Esophagus squamous epithelium (tissue), 5 donors: ENCODE results near the gene PJVK. TPM values are rescaled to one million over a fixed set of nuclear protein-coding genes. Genes with fewer than 3 reads are reported as not detected.

Source experiments
- DNase-seq: peaks from one replicate; lab custom pipeline; 2025; lab: John Stamatoyannopoulos, UW
- H3K27ac ChIP-seq, 4 donors: fragments of 200-600 bp; sonication (generic); one replicate each; pipeline ENCODE4 v1.5.1; 2016 to 2019; ENCODE audit warnings: mild to moderate bottlenecking in 1 of 4
- H3K27me3 ChIP-seq, 4 donors: fragments of 200-600 bp; sonication (generic); 1 replicate in 3 of 4; 2 replicates in 1 of 4; pipeline versions ENCODE4 v1.5.1 to v1.6.0; 2017 to 2021; ENCODE audit warnings: antibody characterized with exemption in 1 of 4
- H3K36me3 ChIP-seq, 3 donors: fragments of 200-600 bp; sonication (generic); one replicate each; pipeline ENCODE4 v1.5.1; 2016 to 2019
- H3K4me1 ChIP-seq, 3 donors: fragments of 200-600 bp; sonication (generic); one replicate each; pipeline ENCODE4 v1.5.1; 2017 to 2019
- H3K4me3 ChIP-seq, 4 donors: fragments of 200-600 bp; sonication (generic); 1 replicate in 3 of 4; 2 replicates in 1 of 4; pipeline ENCODE4 v1.5.1; 2016 to 2019; ENCODE audit warnings: mild to moderate bottlenecking in 2 of 4, moderate library complexity in 1 of 4
- H3K9me3 ChIP-seq, 3 donors: fragments of 200-600 bp; sonication (generic); one replicate each; pipeline ENCODE4 v1.5.1; 2016 to 2019
- POLR2A ChIP-seq, 4 donors: fragments of 450-650 bp; IDR thresholded peaks; one replicate each; pipeline ENCODE4 v1.6.1; 2017; ENCODE audit warnings: antibody characterized with exemption in 4 of 4, mild to moderate bottlenecking in 4 of 4, moderate library complexity in 3 of 4
- WGBS, 2 donors: methylation state at CpG; one replicate each; pipeline ENCODE4 v1.1.5; 2018; 5-methylcytosine and 5-hydroxymethylcytosine counted together
- intact Hi-C: fragments of 100-400 bp; cut with DNase I; formaldehyde crosslinking; loops from one replicate; pipeline ENCODE4 v1.15.0; 2022
- total RNA-seq, 4 donors: library from RNA; depleted of rRNA; stranded (reverse); fragments of >200 nt; gene quantifications; one replicate each; pipeline ENCODE4 v1.1.0, GENCODE V29; 2016
- TF ChIP-seq, protein P1 (sequence below), 6 experiments: fragments of 450-650 bp in 4 of 6; fragments of 200-600 bp in 2 of 6; sonication (generic) in 2 of 6; IDR thresholded peaks; one replicate each; pipeline ENCODE4 v1.5.1; 2016 to 2019; ENCODE audit warnings: antibody characterized with exemption in 6 of 6, mild to moderate bottlenecking in 4 of 6, moderate library complexity in 4 of 6
- donor health status: DM: yes; HTN: yes; CAD: no.

Gene PJVK
- total RNA-seq, 4 donors from 2014 or later, result 0.35 to 3.4 (median 1.1) TPM; not detected in 1

DNA sequence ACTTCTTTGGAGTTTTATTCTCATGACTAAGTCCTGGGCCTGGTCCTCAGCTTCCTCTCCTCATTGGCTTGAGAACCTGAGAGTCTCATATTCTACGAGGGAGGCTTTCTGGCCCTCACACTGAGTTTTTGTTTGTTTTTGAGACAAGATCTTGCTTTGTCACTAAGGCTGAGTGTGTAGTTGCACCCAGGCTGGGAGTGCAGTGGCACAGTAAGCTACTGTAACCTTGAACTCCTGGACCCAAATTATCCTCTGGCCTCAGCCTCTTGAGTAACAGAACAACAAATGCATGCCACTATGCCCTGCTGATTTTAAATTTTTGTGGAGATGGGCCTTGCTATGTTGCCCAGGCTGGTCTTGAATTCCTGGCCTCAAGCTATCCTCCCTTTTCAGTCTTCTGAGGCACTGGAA, 22.8 kb upstream of the PJVK start:
- H3K36me3 ChIP-seq, result peaks cover 0 to 66% (median 9%) of the 10 kb centered on the region in 3 donors
- H3K27me3 ChIP-seq, result no peaks in the 10 kb centered on the region
- peaks cover 0 to 4% (median 0%) of the 10 kb centered on the region in 3 donors for H3K9me3 ChIP-seq
- no peaks in the 10 kb centered on the region for H3K4me1 ChIP-seq
- DNase-seq, result no peak
- H3K27ac ChIP-seq, result no peak overlapping the region
- intact Hi-C loops, result no loop called here
- H3K4me3 ChIP-seq, result no peak overlapping the region
- 83 to 100% methylated on average over 1 of the region's 1 CpG for WGBS, 2 donors
- TF ChIP-seq, protein P1, sequence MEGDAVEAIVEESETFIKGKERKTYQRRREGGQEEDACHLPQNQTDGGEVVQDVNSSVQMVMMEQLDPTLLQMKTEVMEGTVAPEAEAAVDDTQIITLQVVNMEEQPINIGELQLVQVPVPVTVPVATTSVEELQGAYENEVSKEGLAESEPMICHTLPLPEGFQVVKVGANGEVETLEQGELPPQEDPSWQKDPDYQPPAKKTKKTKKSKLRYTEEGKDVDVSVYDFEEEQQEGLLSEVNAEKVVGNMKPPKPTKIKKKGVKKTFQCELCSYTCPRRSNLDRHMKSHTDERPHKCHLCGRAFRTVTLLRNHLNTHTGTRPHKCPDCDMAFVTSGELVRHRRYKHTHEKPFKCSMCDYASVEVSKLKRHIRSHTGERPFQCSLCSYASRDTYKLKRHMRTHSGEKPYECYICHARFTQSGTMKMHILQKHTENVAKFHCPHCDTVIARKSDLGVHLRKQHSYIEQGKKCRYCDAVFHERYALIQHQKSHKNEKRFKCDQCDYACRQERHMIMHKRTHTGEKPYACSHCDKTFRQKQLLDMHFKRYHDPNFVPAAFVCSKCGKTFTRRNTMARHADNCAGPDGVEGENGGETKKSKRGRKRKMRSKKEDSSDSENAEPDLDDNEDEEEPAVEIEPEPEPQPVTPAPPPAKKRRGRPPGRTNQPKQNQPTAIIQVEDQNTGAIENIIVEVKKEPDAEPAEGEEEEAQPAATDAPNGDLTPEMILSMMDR (IDR thresholded peaks at IDR 0.05), result no peak
- TF ChIP-seq POLR2A (IDR thresholded peaks at IDR 0.05), result no peak

DNA sequence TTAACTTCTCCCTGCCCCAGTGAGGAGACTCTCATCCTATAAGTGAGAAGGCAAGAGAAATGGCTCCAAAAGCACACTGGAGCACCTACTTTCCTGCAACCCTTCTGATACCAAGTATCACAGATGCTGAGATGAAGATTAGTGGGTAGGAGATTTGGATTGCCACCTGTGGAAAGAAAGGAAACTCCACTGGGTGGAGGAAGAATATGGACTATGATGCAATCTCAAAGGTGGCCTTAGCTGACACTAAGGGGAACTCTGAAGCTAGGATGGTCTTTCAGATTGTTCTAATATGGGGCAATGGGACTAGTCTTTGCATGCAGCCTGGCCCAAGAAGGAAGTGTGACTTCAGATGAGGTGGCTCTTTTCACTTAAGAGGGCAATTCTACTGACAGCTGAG, 21.8 kb upstream of the PJVK start:
- TF ChIP-seq, protein P1 (IDR thresholded peaks at IDR 0.05), result no peak
- no peak for TF ChIP-seq POLR2A (IDR thresholded peaks at IDR 0.05)
- intact Hi-C loops, result no loop called here
- Histone ChIP-seq H3K27ac (no peak overlapping the region), H3K9me3 (peaks cover 0 to 4% (median 0%) of the 10 kb centered on the region in 3 donors), H3K4me3 (no peak overlapping the region), H3K4me1 (no peaks in the 10 kb centered on the region), H3K27me3 (no peaks in the 10 kb centered on the region), H3K36me3 (peaks cover 0 to 75% (median 18%) of the 10 kb centered on the region in 3 donors)
- no peak for DNase-seq

DNA sequence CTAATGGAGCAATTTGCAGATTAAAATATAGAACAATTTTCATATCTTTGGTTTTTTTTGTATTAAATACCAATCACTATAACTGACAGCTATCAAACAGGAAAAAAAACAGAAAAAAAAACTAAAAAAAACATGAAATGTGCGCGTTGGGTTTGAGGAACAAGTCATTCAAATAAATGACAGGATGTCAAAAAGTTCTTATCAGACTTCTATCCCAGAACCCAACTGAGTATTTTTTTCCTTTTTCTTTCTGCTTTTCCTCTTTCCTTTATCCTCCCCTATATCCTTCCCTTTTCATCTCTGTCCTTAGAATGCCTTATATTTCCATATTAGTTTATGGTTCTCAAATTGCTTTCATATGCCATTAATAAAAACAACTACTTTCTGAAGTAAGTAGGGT, 14.5 kb upstream of the PJVK start:
- H3K9me3 ChIP-seq, result no peaks in the 10 kb centered on the region
- no peak overlapping the region for H3K4me3 ChIP-seq
- no peak overlapping the region for H3K27ac ChIP-seq
- WGBS, 2 donors, result 90 to 93% methylated on average over 2 of the region's 2 CpGs
- peaks cover 0 to 99% (median 30%) of the 10 kb centered on the region in 3 donors for H3K36me3 ChIP-seq
- DNase-seq, result no peak
- H3K27me3 ChIP-seq, result no peaks in the 10 kb centered on the region
- H3K4me1 ChIP-seq, result peaks cover 0 to 5% (median 0%) of the 10 kb centered on the region in 3 donors
- intact Hi-C loops, result no loop called here
- no peak for TF ChIP-seq POLR2A (IDR thresholded peaks at IDR 0.05)
- TF ChIP-seq, protein P1 (IDR thresholded peaks at IDR 0.05), result no peak

DNA sequence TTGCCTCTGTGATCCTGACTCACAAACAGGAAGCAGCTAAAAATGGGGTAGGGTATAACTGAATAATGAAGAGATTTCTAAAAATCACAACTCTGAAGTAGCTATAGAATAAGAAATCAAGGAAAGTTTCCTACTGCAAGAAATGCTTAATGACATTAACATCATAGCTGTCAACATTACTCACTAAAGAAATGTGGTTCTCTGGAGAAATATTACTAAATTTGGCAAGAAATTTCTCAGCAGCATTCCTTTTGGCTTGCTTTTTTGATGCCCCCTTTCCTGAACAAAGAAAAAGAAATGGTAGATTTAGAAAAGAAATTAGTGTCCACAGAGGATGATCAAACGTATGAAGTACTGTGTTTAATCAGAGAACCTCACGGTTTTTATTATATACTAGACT, 9.8 kb upstream of the PJVK start:
- peaks cover 0 to 5% (median 0%) of the 10 kb centered on the region in 3 donors for H3K4me1 ChIP-seq
- no peak overlapping the region for H3K27ac ChIP-seq
- TF ChIP-seq POLR2A (IDR thresholded peaks at IDR 0.05), result no peak
- TF ChIP-seq, protein P1 (IDR thresholded peaks at IDR 0.05), result no peak
- no peak overlapping the region for H3K4me3 ChIP-seq
- WGBS, 2 donors, result 84 to 92% methylated on average over 2 of the region's 2 CpGs
- intact Hi-C loops, result no loop called here
- no peaks in the 10 kb centered on the region for H3K27me3 ChIP-seq
- H3K36me3 ChIP-seq, result peaks cover 0 to 99% (median 7%) of the 10 kb centered on the region in 3 donors
- H3K9me3 ChIP-seq, result no peaks in the 10 kb centered on the region
- DNase-seq, result no peak

DNA sequence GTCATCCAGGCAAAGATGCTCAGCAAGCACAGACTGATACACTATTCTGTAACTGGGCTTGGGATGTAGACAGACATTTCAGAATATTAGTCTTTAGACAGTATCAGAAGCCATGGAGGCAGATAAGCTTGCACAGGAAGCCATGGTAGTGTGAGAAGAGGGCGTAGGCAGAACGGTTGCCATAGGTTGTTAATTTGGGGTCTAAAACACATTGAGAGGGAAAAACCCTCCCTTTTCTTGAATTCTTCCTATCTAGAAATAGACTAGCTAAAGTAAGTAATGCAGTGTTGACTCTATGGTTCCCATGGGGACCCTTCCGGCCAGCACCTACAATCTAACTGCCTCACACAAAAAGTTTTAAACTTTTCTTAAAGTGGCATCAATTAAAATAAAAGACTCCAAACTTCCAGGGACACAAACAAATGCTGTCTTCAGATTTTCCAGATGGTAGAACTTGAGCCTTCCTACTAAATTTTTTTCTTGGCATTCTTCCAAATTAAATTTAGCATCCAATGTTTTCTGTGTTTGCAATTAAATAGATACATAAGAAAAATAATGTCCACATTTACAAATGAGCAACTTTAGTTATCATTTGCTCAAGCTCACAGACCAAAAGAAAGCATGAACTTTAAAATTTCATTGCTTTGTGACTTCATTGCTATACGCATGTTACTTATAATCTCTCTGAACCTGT, 2.1 kb upstream of the PJVK start:
- Histone ChIP-seq H3K27me3 (no peaks in the 10 kb centered on the region), H3K36me3 (peaks cover 0 to 43% (median 0%) of the 10 kb centered on the region in 3 donors), H3K9me3 (no peaks in the 10 kb centered on the region), H3K27ac (peak overlapping the region in 2 of 4 donors; percentile 95), H3K4me1 (peaks cover 7 to 41% (median 13%) of the 10 kb centered on the region in 3 donors), H3K4me3 (peak overlapping the region in 2 of 4 donors; percentile 77)
- 52 to 84% methylated on average over 4 of the region's 4 CpGs for WGBS, 2 donors
- TF ChIP-seq, protein P1 (IDR thresholded peaks at IDR 0.05), result no peak
- no peak for TF ChIP-seq POLR2A (IDR thresholded peaks at IDR 0.05)
- DNase-seq, result no peak
- intact Hi-C loops, result no loop called here
